IMR-90 (cell line): Measurements from ENCODE around the gene SOBP. TPM values are rescaled to one million over a fixed set of nuclear protein-coding genes. Genes with fewer than 3 reads are reported as not detected.

Source experiments
- ATAC-seq: fragments of 200-7000 bp; cut with Tn5 transposase; 2 replicates; pipeline ENCODE4 v1.9.1; 2020; ENCODE audit warnings: low read depth, mild to moderate bottlenecking, moderate library complexity
- BruUV-seq: library from RNA; stranded (reverse); fragments of 400-500 nt; replicated peaks from 2 replicates; lab custom pipeline; 2021; lab: Mats Ljungman, UMichigan
- CTCF ChIA-PET: fragments of 300-600 bp; formaldehyde crosslinking; extraction: SDS; loops from one replicate; lab custom pipeline; 2021; ENCODE audit warnings: antibody characterized with exemption; lab: Yijun Ruan, JAX
- POLR2A ChIA-PET: fragments of 300-600 bp; sonication (Branson Sonifier 250); formaldehyde crosslinking; loops from one replicate; lab custom pipeline; 2022; ENCODE audit warnings: antibody characterized with exemption; ENCODE audit not compliant: unreplicated experiment; lab: Charles Lee
- DNase-seq: peaks from one replicate; pipeline ENCODE4 v3.0.0; 2013
- H2AFZ ChIP-seq: replicated peaks from 2 replicates; pipeline ENCODE3; 2013; ENCODE audit warnings: low read length, mild to moderate bottlenecking; ENCODE audit not compliant: poor library complexity
- H2AK5ac ChIP-seq: 2 replicates; pipeline ENCODE4 v1.6.1; 2013; ENCODE audit warnings: low read depth, low read length, inconsistent platforms
- H2AK9ac ChIP-seq: replicated peaks from 2 replicates; pipeline ENCODE3; 2013; ENCODE audit warnings: mild to moderate bottlenecking, low read depth, low read length, moderate library complexity; ENCODE audit not compliant: poor library complexity
- H2BK120ac ChIP-seq: 2 replicates; pipeline ENCODE4 v1.6.1; 2013; ENCODE audit warnings: low read depth, low read length, inconsistent platforms
- H2BK15ac ChIP-seq: 3 replicates; pipeline ENCODE4 v1.6.1; 2013; ENCODE audit warnings: low read depth, low read length, inconsistent platforms
- H2BK20ac ChIP-seq: 2 replicates; pipeline ENCODE4 v1.6.1; 2013; ENCODE audit warnings: low read depth, mild to moderate bottlenecking, inconsistent platforms, low read length, moderate library complexity
- H2BK5ac ChIP-seq: 2 replicates; pipeline ENCODE4 v1.6.1; 2013; ENCODE audit warnings: mild to moderate bottlenecking, low read depth, low read length, inconsistent platforms; ENCODE audit not compliant: poor library complexity, severe bottlenecking
- H3K14ac ChIP-seq: replicated peaks from 2 replicates; pipeline ENCODE4 v1.6.1; 2013; ENCODE audit warnings: low read depth, low read length, inconsistent platforms
- H3K18ac ChIP-seq: 2 replicates; pipeline ENCODE4 v1.6.1; 2013; ENCODE audit warnings: low read depth, low read length, control low read depth
- H3K23ac ChIP-seq: 2 replicates; pipeline ENCODE4 v1.6.1; 2013; ENCODE audit warnings: low read depth, low read length, inconsistent platforms
- H3K27ac ChIP-seq: 2 replicates; pipeline ENCODE4 v1.5.1; 2013; ENCODE audit warnings: mild to moderate bottlenecking, control low read depth, low read length; ENCODE audit not compliant: insufficient read depth
- H3K27me3 ChIP-seq: 2 replicates; pipeline ENCODE4 v1.6.1; 2013; ENCODE audit warnings: low read length; ENCODE audit not compliant: control insufficient read depth, insufficient read depth
- H3K36me3 ChIP-seq: 2 replicates; pipeline ENCODE4 v1.6.1; 2013; ENCODE audit warnings: low read length, mixed read lengths; ENCODE audit not compliant: control insufficient read depth, insufficient read depth
- H3K4ac ChIP-seq: 2 replicates; pipeline ENCODE4 v1.6.1; 2013; ENCODE audit warnings: low read depth, low read length, inconsistent platforms
- H3K4me1 ChIP-seq: 2 replicates; pipeline ENCODE4 v1.6.1; 2013; ENCODE audit warnings: low read length, mixed read lengths; ENCODE audit not compliant: control insufficient read depth, insufficient read depth
- H3K4me2 ChIP-seq: 2 replicates; pipeline ENCODE4 v1.6.1; 2013; ENCODE audit warnings: low read depth, mild to moderate bottlenecking, control low read depth, low read length, moderate library complexity
- H3K4me3 ChIP-seq: 2 replicates; pipeline ENCODE4 v1.5.1; 2013; ENCODE audit warnings: low read depth, mild to moderate bottlenecking, control low read depth, low read length, moderate library complexity; ENCODE audit not compliant: insufficient read depth
- H3K56ac ChIP-seq: 2 replicates; pipeline ENCODE4 v1.6.1; 2013; ENCODE audit warnings: low read length, inconsistent platforms; ENCODE audit not compliant: insufficient read depth; ENCODE audit errors: extremely low read depth
- H3K79me1 ChIP-seq, 2 experiments: 2 replicates each; pipeline ENCODE4 v1.6.1; 2013; ENCODE audit warnings: low read length in 2 of 2, inconsistent platforms in 1 of 2, low read depth in 1 of 2
- H3K9ac ChIP-seq: 2 replicates; pipeline ENCODE4 v1.6.1; 2013; ENCODE audit warnings: low read depth, low read length, control low read depth
- H3K9me1 ChIP-seq: 2 replicates; pipeline ENCODE4 v1.6.1; 2013; ENCODE audit warnings: low read length, inconsistent platforms; ENCODE audit not compliant: insufficient read depth
- H3K9me3 ChIP-seq: 2 replicates; pipeline ENCODE4 v1.6.1; 2013; ENCODE audit warnings: low read length; ENCODE audit not compliant: control insufficient read depth, insufficient read depth
- H4K20me1 ChIP-seq: 2 replicates; pipeline ENCODE4 v1.6.1; 2013; ENCODE audit warnings: low read length, inconsistent platforms; ENCODE audit not compliant: insufficient read depth
- H4K5ac ChIP-seq: 2 replicates; pipeline ENCODE4 v1.6.1; 2013; ENCODE audit warnings: mild to moderate bottlenecking, low read depth, low read length, control low read depth
- H4K8ac ChIP-seq, 2 experiments: 2 replicates each; pipeline ENCODE4 v1.6.1; 2013; ENCODE audit warnings: low read depth in 2 of 2, low read length in 2 of 2, control low read depth in 1 of 2, inconsistent platforms in 1 of 2
- H4K91ac ChIP-seq: 2 replicates; pipeline ENCODE4 v1.6.1; 2013; ENCODE audit warnings: low read depth, low read length, inconsistent platforms; ENCODE audit not compliant: insufficient read depth
- BHLHE40 ChIP-seq: fragments of 150-350 bp; IDR thresholded peaks from 2 replicates; pipeline ENCODE4 v1.6.1; 2016; ENCODE audit warnings: mild to moderate bottlenecking, low read depth, low read length
- CEBPB ChIP-seq: IDR thresholded peaks from 2 replicates; pipeline ENCODE4 v1.6.1; 2012; ENCODE audit warnings: low read depth, low read length, improper control_type of control experiment
- CHD1 ChIP-seq: IDR thresholded peaks from 2 replicates; pipeline ENCODE4 v1.6.1; 2012; ENCODE audit warnings: low read depth, low read length, improper control_type of control experiment
- CTCF ChIP-seq: conservative IDR thresholded peaks from 2 replicates; pipeline ENCODE4 v1.5.1; 2012; ENCODE audit warnings: mild to moderate bottlenecking, low read depth, low read length, improper control_type of control experiment
- ELK1 ChIP-seq: fragments of 150-350 bp; IDR thresholded peaks from 2 replicates; pipeline ENCODE4 v1.6.1; 2016; ENCODE audit warnings: low read depth, mild to moderate bottlenecking, low read length, moderate library complexity, borderline replicate concordance
- FOS ChIP-seq: fragments of 150-350 bp; IDR thresholded peaks from 2 replicates; pipeline ENCODE4 v1.6.1; 2016; ENCODE audit warnings: low read depth, low read length
- MAFK ChIP-seq: IDR thresholded peaks from 2 replicates; pipeline ENCODE4 v1.6.1; 2012; ENCODE audit warnings: low read depth, low read length, improper control_type of control experiment
- MAZ ChIP-seq: IDR thresholded peaks from 2 replicates; pipeline ENCODE4 v1.6.1; 2012; ENCODE audit warnings: low read depth, mild to moderate bottlenecking, low read length, improper control_type of control experiment, moderate library complexity, borderline replicate concordance
- MXI1 ChIP-seq: IDR thresholded peaks from 2 replicates; pipeline ENCODE4 v1.6.1; 2012; ENCODE audit warnings: low read depth, mild to moderate bottlenecking, low read length, moderate library complexity, borderline replicate concordance
- NFE2L2 ChIP-seq: fragments of 150-350 bp; IDR thresholded peaks from 2 replicates; pipeline ENCODE4 v1.6.1; 2016; ENCODE audit warnings: low read depth, mild to moderate bottlenecking, low read length
- POLR2A ChIP-seq: IDR thresholded peaks from 2 replicates; pipeline ENCODE4 v1.6.1; 2012; ENCODE audit warnings: mild to moderate bottlenecking, low read depth, low read length
- RAD21 ChIP-seq: IDR thresholded peaks from 2 replicates; pipeline ENCODE4 v1.6.1; 2012; ENCODE audit warnings: low read length, improper control_type of control experiment
- RCOR1 ChIP-seq: IDR thresholded peaks from 2 replicates; pipeline ENCODE4 v1.6.1; 2012; ENCODE audit warnings: mild to moderate bottlenecking, low read length, improper control_type of control experiment; ENCODE audit not compliant: insufficient replicate concordance
- RFX5 ChIP-seq: IDR thresholded peaks from 2 replicates; pipeline ENCODE4 v1.8.0; 2012; ENCODE audit warnings: low read depth, mild to moderate bottlenecking, low read length, moderate library complexity
- SMC3 ChIP-seq: fragments of 150-350 bp; IDR thresholded peaks from 2 replicates; pipeline ENCODE4 v1.6.1; 2016; ENCODE audit warnings: low read depth, mild to moderate bottlenecking, antibody characterized with exemption, low read length, moderate library complexity
- USF2 ChIP-seq: fragments of 150-350 bp; IDR thresholded peaks from 2 replicates; pipeline ENCODE4 v1.6.1; 2017; ENCODE audit warnings: mild to moderate bottlenecking, antibody characterized with exemption, low read length, low read depth
- WGBS, 2 experiments: methylation state at CpG; one replicate each; pipeline versions ENCODE4 v1.1.5 to v1.1.7; 2013; ENCODE audit warnings: missing lambda C conversion rate in 2 of 2; ENCODE audit not compliant: insufficient read length in 1 of 2; ENCODE audit errors: extremely low coverage in 2 of 2; 5-methylcytosine and 5-hydroxymethylcytosine counted together
- dilution Hi-C: fragments of 300-500 bp; cut with HindIII; formaldehyde crosslinking; loops from one replicate; pipeline ENCODE4 v1.14.3; 2018; ENCODE audit warnings: low sequenced_read_pairs; ENCODE audit not compliant: unreplicated experiment
- in situ Hi-C: fragments of 300-500 bp; cut with MboI; formaldehyde crosslinking; loops from 3 replicates; pipeline ENCODE4 v1.14.3; 2019; ENCODE audit warnings: low sequenced_read_pairs, inconsistent platforms, mixed read lengths
- intact Hi-C: fragments of 100-400 bp; cut with micrococcal nuclease; formaldehyde crosslinking; loops from 2 replicates; pipeline ENCODE4 v1.10.0; 2022
- polyA plus RNA-seq, 3 experiments: library from polyadenylated mRNA; depleted of rRNA; stranded (reverse); fragments of >200 nt; gene quantifications; 2 replicates each; pipeline ENCODE4 v1.2.3, GENCODE V29; 2012; ENCODE audit warnings: low replicate concordance in 1 of 3
- total RNA-seq: library from RNA; depleted of rRNA; stranded (reverse); fragments of >200 nt; gene quantifications from 2 replicates; pipeline ENCODE4 v1.2.3, GENCODE V29; 2012

Gene SOBP
- total and polyA plus RNA-seq, 2 of the 4 experiments (the other 2 are of a cell fraction) = 0.60 to 0.72 TPM

GRCh38 chr6:107663308-107663707, 173.4 kb downstream of the SOBP start:
- 100% methylated on average over 1 of the region's 6 CpGs; no CpG with 5 or more reads in 1 of the 2 experiments for whole genome bisulfite sequencing, 2 experiments

More at GRCh38 chr6:107663308-107663707, 173.4 kb downstream of the SOBP start:
- Histone ChIP-seq H2AFZ (no peak overlapping the region), H3K4me3 (no peak overlapping the region), H3K18ac (no peak overlapping the region), H4K5ac (no peak overlapping the region), H3K4ac (no peak overlapping the region), H3K4me1 (peaks cover 28% of the 10 kb centered on the region), H3K56ac (no peak overlapping the region), H2BK20ac (no peak overlapping the region), H3K79me1 (peaks cover 0 to 2% of the 10 kb centered on the region in 2 experiments; a peak in 1 of 4 replicates), H2BK5ac (no peak overlapping the region), H4K8ac (no peak overlapping the region), H3K23ac (no peak overlapping the region), H4K20me1 (peaks cover 3% of the 10 kb centered on the region; the same call in 1 of the 2 replicates), H2BK120ac (no peak overlapping the region), H3K27me3 (no peaks in the 10 kb centered on the region), H2BK15ac (no peak overlapping the region), H2AK9ac (no peak overlapping the region), H3K9me1 (peaks cover 22% of the 10 kb centered on the region), H3K27ac (no peak overlapping the region), H3K36me3 (no peaks in the 10 kb centered on the region), H3K14ac (no peak overlapping the region), H3K4me2 (no peak overlapping the region), H2AK5ac (no peak overlapping the region), H3K9ac (no peak overlapping the region), H3K9me3 (no peaks in the 10 kb centered on the region), H4K91ac (no peak overlapping the region)
- no peak for ATAC-seq
- dilution Hi-C loops (no loop called here), in situ Hi-C loops (no loop called here), intact Hi-C loops (no loop called here)
- TF ChIP-seq POLR2A = no peak
- no peak for TF ChIP-seq MXI1
- no peak for TF ChIP-seq USF2
- no peak for TF ChIP-seq FOS
- no peak for TF ChIP-seq CTCF
- no peak for TF ChIP-seq SMC3
- TF ChIP-seq BHLHE40 = no peak
- no peak for TF ChIP-seq CHD1
- TF ChIP-seq RAD21 = no peak
- TF ChIP-seq MAZ = no peak
- no peak for TF ChIP-seq CEBPB
- no peak for TF ChIP-seq ELK1
- no peak for TF ChIP-seq RCOR1
- no peak for TF ChIP-seq MAFK
- no peak for TF ChIP-seq NFE2L2
- TF ChIP-seq RFX5 = no peak
- ChIA-PET CTCF (no interaction called here), POLR2A (no interaction called here)
- BruUV-seq = no TSS peak
- no peak for DNase-seq
